ENCODE measurements around the gene RHOB.
A peak's percentile ranks its signal among the peaks of the same experiment; 100 is the strongest.

GRCh38 chr2:20411361-20411894, 35.4 kb upstream of the RHOB start:
- TF ChIP-seq CTCF (IDR thresholded peaks at IDR 0.05) (peak; percentile 84 to 89 (median 89)), POLR2A (IDR thresholded peaks at IDR 0.05; ENCODE audit: low read depth) (no peak)
